ENCODE measurements around the gene RBM4.
"Not testable (repeated sequence)": the region's sequence is repeated elsewhere in the genome, so short reads cannot be mapped to it uniquely, and the experiment has no call there.

Gene RBM4

DNA sequence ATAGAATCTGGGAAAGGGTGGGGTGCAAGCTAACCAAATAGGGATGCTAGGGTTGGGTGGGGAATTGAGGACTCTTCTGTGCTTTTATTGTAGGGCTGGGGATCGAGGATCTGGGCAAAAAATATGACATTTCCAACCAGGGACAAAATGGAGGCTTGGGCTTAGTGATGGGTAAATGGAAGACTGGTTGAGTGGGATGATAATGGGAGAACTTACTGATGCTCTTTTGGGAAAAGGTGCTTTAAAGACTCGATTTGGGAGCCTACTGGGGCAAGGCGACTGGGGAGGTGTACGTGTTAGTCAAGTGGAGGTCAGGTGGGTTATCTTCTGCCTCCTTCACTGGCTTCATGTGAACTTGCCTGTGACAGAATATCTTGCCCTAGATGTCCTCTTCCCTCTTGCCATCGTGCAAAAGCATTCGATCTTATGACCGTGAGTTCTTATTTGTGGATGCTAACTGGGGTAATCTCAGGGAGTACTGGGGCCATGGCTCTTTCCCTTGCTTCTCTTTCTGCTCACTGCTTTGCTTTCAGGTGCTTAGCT lies 10.4 kb upstream of the RBM4 start:
- peaks cover 74% of the 10 kb centered on the region for H3K36me3 Mint-ChIP-seq (ENCODE audit: low read depth)
- no peak for DNase-seq (ENCODE audit: low spot score)
- H3K27ac Mint-ChIP-seq, result no peak overlapping the region
- H3K4me1 Mint-ChIP-seq (ENCODE audit: low read depth), result peaks cover 17% of the 10 kb centered on the region
- no peak overlapping the region for H3K4me3 Mint-ChIP-seq
- no peaks in the 10 kb centered on the region for H3K27me3 Mint-ChIP-seq (ENCODE audit: low read depth)
- no peaks in the 10 kb centered on the region for H3K9me3 Mint-ChIP-seq

GRCh38 chr11:66629356-66629755 lies 9.1 kb upstream of the RBM4 start:
- DNase-seq (ENCODE audit: low spot score), result no peak
- Mint-ChIP-seq H3K4me1 (ENCODE audit: low read depth) (peaks cover 14% of the 10 kb centered on the region), H3K27ac (no peak overlapping the region), H3K4me3 (no peak overlapping the region), H3K36me3 (ENCODE audit: low read depth) (peaks cover 68% of the 10 kb centered on the region), H3K9me3 (no peaks in the 10 kb centered on the region), H3K27me3 (ENCODE audit: low read depth) (no peaks in the 10 kb centered on the region)

GRCh38 chr11:66631883-66632282 lies 6.6 kb upstream of the RBM4 start:
- peaks cover 57% of the 10 kb centered on the region for H3K36me3 Mint-ChIP-seq (ENCODE audit: low read depth)
- no peak for DNase-seq (ENCODE audit: low spot score)
- H3K27me3 Mint-ChIP-seq (ENCODE audit: low read depth), result no peaks in the 10 kb centered on the region
- no peaks in the 10 kb centered on the region for H3K9me3 Mint-ChIP-seq
- no peak overlapping the region for H3K4me3 Mint-ChIP-seq
- H3K27ac Mint-ChIP-seq, result no peak overlapping the region
- H3K4me1 Mint-ChIP-seq (ENCODE audit: low read depth), result peaks cover 20% of the 10 kb centered on the region

- no peak overlapping the region for H3K4me3 Mint-ChIP-seq
- H3K27ac Mint-ChIP-seq, result no peak overlapping the region
- peaks cover 26% of the 10 kb centered on the region for H3K4me1 Mint-ChIP-seq (ENCODE audit: low read depth)
- no peaks in the 10 kb centered on the region for H3K9me3 Mint-ChIP-seq
- DNase-seq (ENCODE audit: low spot score), result no peak
- no peaks in the 10 kb centered on the region for H3K27me3 Mint-ChIP-seq (ENCODE audit: low read depth)
- H3K36me3 Mint-ChIP-seq (ENCODE audit: low read depth), result peaks cover 52% of the 10 kb centered on the region
Measured at GRCh38 chr11:66632952-66633351, 5.6 kb upstream of the RBM4 start.

GRCh38 chr11:66636411-66636810 lies 2.1 kb upstream of the RBM4 start:
- Mint-ChIP-seq H3K4me3 (no peak overlapping the region), H3K27me3 (ENCODE audit: low read depth) (no peaks in the 10 kb centered on the region), H3K36me3 (ENCODE audit: low read depth) (peaks cover 59% of the 10 kb centered on the region)

GRCh38 chr11:66637557-66638176 lies 836 bp upstream of the RBM4 start:
- no peaks in the 10 kb centered on the region for H3K9me3 Mint-ChIP-seq
- DNase-seq (ENCODE audit: low spot score), result no peak
- H3K27me3 Mint-ChIP-seq (ENCODE audit: low read depth), result no peaks in the 10 kb centered on the region
- peak overlapping the region; percentile 94 for H3K4me3 Mint-ChIP-seq
- H3K36me3 Mint-ChIP-seq (ENCODE audit: low read depth), result peaks cover 62% of the 10 kb centered on the region
- peaks cover 46% of the 10 kb centered on the region for H3K4me1 Mint-ChIP-seq (ENCODE audit: low read depth)
- peak overlapping the region; percentile 94 for H3K27ac Mint-ChIP-seq

More at GRCh38 chr11:66636411-66636810, 2.1 kb upstream of the RBM4 start:
- Mint-ChIP-seq H3K9me3 (no peaks in the 10 kb centered on the region), H3K4me1 (ENCODE audit: low read depth) (peaks cover 36% of the 10 kb centered on the region), H3K27ac (peak overlapping the region; percentile 5)
- DNase-seq (ENCODE audit: low spot score), result no peak

- Mint-ChIP-seq H3K4me1 (ENCODE audit: low read depth) (peaks cover 58% of the 10 kb centered on the region), H3K4me3 (peak overlapping the region; percentile 94), H3K36me3 (ENCODE audit: low read depth) (peaks cover 71% of the 10 kb centered on the region), H3K9me3 (no peaks in the 10 kb centered on the region), H3K27me3 (ENCODE audit: low read depth) (no peaks in the 10 kb centered on the region), H3K27ac (peak overlapping the region; percentile 94)
- peak; percentile 20 for DNase-seq (ENCODE audit: low spot score)
Measured at GRCh38 chr11:66639066-66639813, 737 bp downstream of the RBM4 start.

DNA sequence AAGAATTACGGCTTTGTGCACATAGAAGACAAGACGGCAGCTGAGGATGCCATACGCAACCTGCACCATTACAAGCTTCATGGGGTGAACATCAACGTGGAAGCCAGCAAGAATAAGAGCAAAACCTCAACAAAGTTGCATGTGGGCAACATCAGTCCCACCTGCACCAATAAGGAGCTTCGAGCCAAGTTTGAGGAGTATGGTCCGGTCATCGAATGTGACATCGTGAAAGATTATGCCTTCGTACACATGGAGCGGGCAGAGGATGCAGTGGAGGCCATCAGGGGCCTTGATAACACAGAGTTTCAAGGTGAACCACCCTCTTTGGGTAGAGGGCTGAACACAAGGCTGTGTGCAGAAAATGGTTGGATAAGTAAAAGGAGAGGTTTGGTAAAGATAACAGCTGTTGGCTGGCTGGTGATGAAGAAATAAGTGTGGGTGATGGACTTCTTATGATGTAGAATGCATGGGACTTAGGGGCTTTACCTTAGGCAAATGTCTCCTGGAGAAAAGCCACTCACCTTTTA lies 1.4 kb downstream of the RBM4 start:
- H3K4me3 Mint-ChIP-seq, result peak overlapping the region; percentile 94
- peaks cover 72% of the 10 kb centered on the region for H3K36me3 Mint-ChIP-seq (ENCODE audit: low read depth)

GRCh38 chr11:66641834-66642233 lies 3.3 kb downstream of the RBM4 start:
- Mint-ChIP-seq H3K27ac (no peak overlapping the region), H3K4me3 (peak overlapping the region; percentile 60)

More for the DNA sequence above, 1.4 kb downstream of the RBM4 start:
- H3K4me1 Mint-ChIP-seq (ENCODE audit: low read depth), result peaks cover 60% of the 10 kb centered on the region
- H3K9me3 Mint-ChIP-seq; DNase-seq (ENCODE audit: low spot score); H3K27me3 Mint-ChIP-seq (ENCODE audit: low read depth): not testable (repeated sequence)
- peak overlapping the region; percentile 94 for H3K27ac Mint-ChIP-seq

GRCh38 chr11:66643745-66644437 lies 5.4 kb downstream of the RBM4 start:
- peaks cover 70% of the 10 kb centered on the region for H3K4me1 Mint-ChIP-seq (ENCODE audit: low read depth)
- no peak for DNase-seq (ENCODE audit: low spot score)
- H3K4me3 Mint-ChIP-seq, result no peak overlapping the region
- no peaks in the 10 kb centered on the region for H3K27me3 Mint-ChIP-seq (ENCODE audit: low read depth)
- peaks cover 86% of the 10 kb centered on the region for H3K36me3 Mint-ChIP-seq (ENCODE audit: low read depth)
- no peaks in the 10 kb centered on the region for H3K9me3 Mint-ChIP-seq
- no peak overlapping the region for H3K27ac Mint-ChIP-seq

More at GRCh38 chr11:66641834-66642233, 3.3 kb downstream of the RBM4 start:
- Mint-ChIP-seq H3K36me3 (ENCODE audit: low read depth) (peaks cover 85% of the 10 kb centered on the region), H3K9me3 (no peaks in the 10 kb centered on the region), H3K4me1 (ENCODE audit: low read depth) (peaks cover 73% of the 10 kb centered on the region), H3K27me3 (ENCODE audit: low read depth) (no peaks in the 10 kb centered on the region)
- no peak for DNase-seq (ENCODE audit: low spot score)

DNA sequence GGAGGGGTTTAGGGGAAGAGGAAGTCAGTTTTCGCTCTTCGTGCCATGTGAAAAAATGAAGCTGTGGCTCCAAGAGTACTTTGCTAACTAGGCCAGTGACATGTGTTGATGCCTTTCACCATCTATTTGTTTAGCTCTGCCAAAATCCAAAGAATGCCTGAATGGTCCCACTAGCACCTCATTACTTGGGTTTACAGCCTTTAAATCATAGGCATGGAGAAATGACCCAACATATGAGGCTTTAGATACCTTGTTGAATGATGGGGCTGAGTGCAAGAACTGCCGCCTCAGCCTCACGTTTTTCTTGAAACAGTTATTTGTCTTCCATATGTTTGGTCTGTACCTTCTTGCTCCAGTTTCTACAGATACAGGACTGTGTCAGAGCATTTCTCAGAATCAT lies 8.3 kb downstream of the RBM4 start:
- Mint-ChIP-seq H3K36me3 (ENCODE audit: low read depth) (peaks cover 75% of the 10 kb centered on the region), H3K27ac (no peak overlapping the region), H3K27me3 (ENCODE audit: low read depth) (no peaks in the 10 kb centered on the region), H3K4me1 (ENCODE audit: low read depth) (peaks cover 48% of the 10 kb centered on the region), H3K4me3 (no peak overlapping the region), H3K9me3 (no peaks in the 10 kb centered on the region)
- no peak for DNase-seq (ENCODE audit: low spot score)

- Mint-ChIP-seq H3K9me3 (no peaks in the 10 kb centered on the region), H3K27me3 (ENCODE audit: low read depth) (no peaks in the 10 kb centered on the region), H3K36me3 (ENCODE audit: low read depth) (peaks cover 59% of the 10 kb centered on the region), H3K4me1 (ENCODE audit: low read depth) (peaks cover 23% of the 10 kb centered on the region), H3K27ac (no peak overlapping the region), H3K4me3 (no peak overlapping the region)
- no peak for DNase-seq (ENCODE audit: low spot score)
Measured at GRCh38 chr11:66649903-66650302, 11.4 kb downstream of the RBM4 start.

- peaks cover 14% of the 10 kb centered on the region for H3K4me1 Mint-ChIP-seq (ENCODE audit: low read depth)
- DNase-seq (ENCODE audit: low spot score), result no peak
- no peaks in the 10 kb centered on the region for H3K27me3 Mint-ChIP-seq (ENCODE audit: low read depth)
- no peak overlapping the region for H3K4me3 Mint-ChIP-seq
- H3K36me3 Mint-ChIP-seq (ENCODE audit: low read depth), result peaks cover 51% of the 10 kb centered on the region
- H3K9me3 Mint-ChIP-seq, result no peaks in the 10 kb centered on the region
- H3K27ac Mint-ChIP-seq, result no peak overlapping the region
Measured at GRCh38 chr11:66651016-66651415, 12.5 kb downstream of the RBM4 start.

DNA sequence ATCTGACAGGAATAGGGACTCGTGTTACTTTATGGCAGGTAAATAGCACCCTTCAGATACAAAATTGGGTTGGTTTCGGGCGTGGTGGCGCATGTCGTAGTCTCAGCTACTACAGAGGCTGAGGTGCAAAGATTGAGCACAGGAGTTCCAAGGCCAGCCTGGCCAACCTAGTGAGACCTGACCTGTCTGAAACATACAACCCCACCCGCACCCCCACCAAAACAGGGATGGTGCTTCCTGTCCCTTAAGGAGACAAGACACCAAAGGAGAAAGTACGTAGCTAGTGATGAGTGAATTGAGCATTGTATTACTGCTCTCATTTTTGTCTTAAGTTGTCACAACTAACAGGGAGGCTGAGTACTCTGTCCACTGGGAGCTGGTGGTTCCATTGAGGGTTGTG lies 14.1 kb downstream of the RBM4 start:
- Mint-ChIP-seq H3K9me3 (no peaks in the 10 kb centered on the region), H3K27ac (no peak overlapping the region), H3K4me1 (ENCODE audit: low read depth) (no peaks in the 10 kb centered on the region), H3K27me3 (ENCODE audit: low read depth) (no peaks in the 10 kb centered on the region), H3K36me3 (ENCODE audit: low read depth) (peaks cover 37% of the 10 kb centered on the region), H3K4me3 (no peak overlapping the region)
- no peak for DNase-seq (ENCODE audit: low spot score)

All from T-helper 2 cell treated with Interferon-gamma antibody and Interleukin-4, amounts not matched to agents 5 μg/mL and 100 μg/mL, for 36 hours (primary cell).